ENCODE data around the gene TFAM.

- TF ChIP-seq CTCF (IDR thresholded peaks at IDR 0.05) (no peak), POLR2A (IDR thresholded peaks at IDR 0.05) (no peak)
These were observed 53.8 kb downstream of the TFAM start for GRCh38 chr10:58438986-58439385.
